CD4-positive, alpha-beta memory T cell (primary cell): ENCODE measurements around the gene GJB6. TPM values are rescaled to one million over a fixed set of nuclear protein-coding genes. Genes with fewer than 3 reads are reported as not detected.

Experiments used
- CTCF ChIA-PET: fragments of 350-600 bp; sonication (Branson Sonifier 250); formaldehyde crosslinking; loops from one replicate; lab custom pipeline; 2021; ENCODE audit warnings: inconsistent platforms; ENCODE audit not compliant: partially characterized antibody; lab: Charles Lee
- POLR2A ChIA-PET: fragments of 350-600 bp; sonication (Branson Sonifier 250); formaldehyde crosslinking; loops from one replicate; lab custom pipeline; 2021; ENCODE audit not compliant: partially characterized antibody; lab: Charles Lee
- DNase-seq, 5 donors: peaks; one replicate each; pipeline versions ENCODE4 v3.0.0 to v3.0.0-alpha.2; 2020 to 2022; ENCODE audit warnings: mixed read lengths in 1 of 5
- H3K27ac ChIP-seq: one replicate; pipeline ENCODE4 v1.7.0; 2013; ENCODE audit warnings: low read depth, low read length
- H3K27me3 ChIP-seq: 2 replicates; pipeline ENCODE4 v1.7.0; 2013; ENCODE audit warnings: mild to moderate bottlenecking, low read length, moderate library complexity; ENCODE audit not compliant: insufficient read depth
- H3K36me3 ChIP-seq: 2 replicates; pipeline ENCODE4 v1.7.0; 2013; ENCODE audit warnings: mild to moderate bottlenecking, low read length, moderate library complexity; ENCODE audit not compliant: insufficient read depth
- H3K4me1 ChIP-seq: 2 replicates; pipeline ENCODE4 v1.7.0; 2013; ENCODE audit warnings: mild to moderate bottlenecking, low read length, moderate library complexity; ENCODE audit not compliant: insufficient read depth
- H3K4me3 ChIP-seq, 2 donors: one replicate each; pipeline ENCODE4 v1.7.0; 2013; ENCODE audit warnings: low read length in 2 of 2, mild to moderate bottlenecking in 1 of 2
- H3K9me3 ChIP-seq, 2 donors: one replicate each; pipeline ENCODE4 v1.7.0; 2013; ENCODE audit warnings: low read length in 2 of 2, control low read depth in 1 of 2; ENCODE audit not compliant: control insufficient read depth in 1 of 2
- H3K27ac Mint-ChIP-seq, 7 donors: one replicate each; pipeline ENCODE4 v1.8.0; 2020 to 2021; ENCODE audit warnings: mixed read lengths in 7 of 7, mild to moderate bottlenecking in 6 of 7, inconsistent platforms in 3 of 7, moderate library complexity in 3 of 7
- H3K27me3 Mint-ChIP-seq, 2 donors: one replicate each; pipeline ENCODE4 v1.8.0; 2020 to 2021; ENCODE audit warnings: mixed read lengths in 2 of 2
- H3K36me3 Mint-ChIP-seq, 2 donors: one replicate each; pipeline ENCODE4 v1.8.0; 2020 to 2021; ENCODE audit warnings: mixed read lengths in 2 of 2, inconsistent platforms in 1 of 2, mild to moderate bottlenecking in 1 of 2
- H3K4me1 Mint-ChIP-seq, 4 donors: one replicate each; pipeline ENCODE4 v1.8.0; 2020 to 2021; ENCODE audit warnings: mixed read lengths in 4 of 4, mild to moderate bottlenecking in 1 of 4
- H3K4me3 Mint-ChIP-seq, 8 donors: one replicate each; pipeline ENCODE4 v1.8.0; 2020 to 2021; ENCODE audit warnings: mixed read lengths in 8 of 8, mild to moderate bottlenecking in 7 of 8, moderate library complexity in 6 of 8, inconsistent platforms in 3 of 8
- H3K9me3 Mint-ChIP-seq, 8 donors: one replicate each; pipeline ENCODE4 v1.8.0; 2020 to 2021; ENCODE audit warnings: mixed read lengths in 8 of 8, mild to moderate bottlenecking in 5 of 8, inconsistent platforms in 3 of 8, moderate library complexity in 1 of 8
- intact Hi-C: fragments of 100-400 bp; cut with micrococcal nuclease; formaldehyde crosslinking; loops from one replicate; pipeline ENCODE4 v1.15.1; 2023
- polyA plus RNA-seq, 2 donors: library from polyadenylated mRNA; unstranded; fragments of 300-500 nt; fragmentation: Illumina TruSeq; gene quantifications; one replicate each; pipeline ENCODE4 v1.2.3, GENCODE V29; 2021
- total RNA-seq, 2 experiments: library from RNA; stranded (reverse); gene quantifications; one replicate each; pipeline ENCODE4 v1.2.3, GENCODE V29; 2021

Gene GJB6
- total and polyA plus RNA-seq, 4 experiments from 2014 or later = 0.69 TPM; not detected in 3

DNA sequence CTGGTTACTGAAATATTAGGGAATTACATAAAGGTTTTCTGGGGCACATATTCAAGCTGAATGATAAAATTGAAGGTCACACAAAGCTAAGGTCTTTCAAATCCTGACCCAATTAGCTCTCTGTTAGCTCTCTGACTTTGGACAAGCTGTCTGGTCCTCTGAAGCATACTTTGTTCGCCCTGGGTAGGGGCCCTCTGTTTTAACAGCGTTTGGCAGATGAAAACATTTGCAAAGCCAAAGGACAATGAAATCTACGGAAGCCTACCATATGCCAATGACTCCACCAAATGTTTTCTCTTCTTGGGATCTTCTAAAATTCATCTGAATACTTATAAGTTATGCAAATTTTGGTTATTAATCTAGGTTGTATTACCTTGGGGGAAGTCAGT, 56.7 kb downstream of the GJB6 start:
- CTCF ChIA-PET = interaction anchor here (1.2 to 1.3 kb wide), 3 partner anchors 9 to 11 kb away, joined by 3 to 5 read pairs (median 3); no protein-coding TSS in a partner anchor
- H3K9me3 ChIP-seq = no peaks in the 10 kb centered on the region
- no peaks in the 10 kb centered on the region for H3K36me3 ChIP-seq
- no peak overlapping the region for H3K27ac ChIP-seq
- no peak overlapping the region for H3K4me3 Mint-ChIP-seq
- no peaks in the 10 kb centered on the region for H3K36me3 Mint-ChIP-seq
- H3K4me1 ChIP-seq = peaks cover 7% of the 10 kb centered on the region
- no peak overlapping the region for H3K4me3 ChIP-seq
- peaks cover 4 to 10% (median 7%) of the 10 kb centered on the region in 4 donors for H3K4me1 Mint-ChIP-seq
- peaks cover 54 to 65% of the 10 kb centered on the region in 2 donors for H3K27me3 Mint-ChIP-seq
- no peak for DNase-seq
- H3K27me3 ChIP-seq = peaks cover 15% of the 10 kb centered on the region
- intact Hi-C loops = no loop called here
- H3K27ac Mint-ChIP-seq = no peak overlapping the region
- no peaks in the 10 kb centered on the region for H3K9me3 Mint-ChIP-seq
- POLR2A ChIA-PET = no interaction called here

DNA sequence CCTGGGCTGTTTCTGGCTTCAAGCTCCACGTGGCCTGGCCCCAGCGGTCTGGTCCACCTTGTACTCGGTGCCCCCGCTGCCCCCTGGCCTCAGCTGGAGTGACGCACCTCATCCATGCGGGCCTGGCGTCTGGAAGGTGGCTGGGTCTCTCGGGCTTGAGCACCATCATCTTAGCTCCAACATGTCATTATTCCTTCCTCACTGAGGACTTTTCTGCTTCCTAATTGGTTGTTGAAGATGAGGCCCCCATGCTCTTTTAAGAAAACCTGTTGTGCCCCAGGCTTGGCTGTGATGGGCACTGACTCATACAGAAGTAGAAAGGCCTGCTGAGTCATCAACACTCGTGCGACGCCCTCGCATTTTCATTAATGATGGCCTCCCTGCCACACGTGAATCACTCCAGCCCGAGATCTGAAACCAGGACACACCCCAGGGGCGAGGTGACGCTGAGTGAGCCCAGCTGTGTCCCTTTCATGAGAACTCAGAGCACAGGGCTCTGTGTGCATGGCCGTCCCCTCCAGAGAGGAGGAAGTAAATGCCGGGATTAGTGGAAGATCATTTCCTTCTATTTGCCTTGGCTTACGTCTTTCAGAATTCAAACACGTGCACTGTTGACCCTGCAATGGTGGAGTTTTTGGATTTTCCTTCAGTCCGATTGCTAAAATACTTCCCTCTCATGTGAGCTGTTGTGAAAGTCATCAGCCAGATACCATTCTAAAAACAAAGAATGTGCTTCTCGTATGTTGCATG, 57.3 kb downstream of the GJB6 start:
- POLR2A ChIA-PET = no interaction called here
- Histone ChIP-seq H3K27me3 (peaks cover 12% of the 10 kb centered on the region), H3K36me3 (no peaks in the 10 kb centered on the region), H3K4me3 (no peak overlapping the region), H3K4me1 (peaks cover 7% of the 10 kb centered on the region), H3K9me3 (no peaks in the 10 kb centered on the region), H3K27ac (no peak overlapping the region)
- peak overlapping the region in 3 of 8 donors; percentile 24 to 62 (median 37) for H3K4me3 Mint-ChIP-seq
- H3K27me3 Mint-ChIP-seq = peaks cover 51 to 65% of the 10 kb centered on the region in 2 donors
- peaks cover 4 to 10% (median 7%) of the 10 kb centered on the region in 4 donors for H3K4me1 Mint-ChIP-seq
- H3K36me3 Mint-ChIP-seq = no peaks in the 10 kb centered on the region
- DNase-seq = peak in 1 of 5 donors; percentile 61
- intact Hi-C loops = no loop called here
- CTCF ChIA-PET = interaction anchor here (1.2 kb wide), 2 partner anchors 11 kb away, joined by 3 read pairs; no protein-coding TSS in a partner anchor
- no peaks in the 10 kb centered on the region for H3K9me3 Mint-ChIP-seq
- H3K27ac Mint-ChIP-seq = no peak overlapping the region

GRCh38 chr13:20173116-20173746, 58.9 kb downstream of the GJB6 start:
- ChIA-PET POLR2A (no interaction called here), CTCF (no interaction called here)
- intact Hi-C loops = no loop called here
- H3K27ac ChIP-seq = no peak overlapping the region
- Mint-ChIP-seq H3K36me3 (no peaks in the 10 kb centered on the region), H3K4me1 (peaks cover 4 to 10% (median 7%) of the 10 kb centered on the region in 4 donors), H3K9me3 (no peaks in the 10 kb centered on the region), H3K27me3 (peaks cover 48 to 66% of the 10 kb centered on the region in 2 donors), H3K4me3 (no peak overlapping the region), H3K27ac (peak overlapping the region in 1 of 7 donors; percentile 7)
- H3K36me3 ChIP-seq = no peaks in the 10 kb centered on the region
- no peaks in the 10 kb centered on the region for H3K9me3 ChIP-seq
- no peak overlapping the region for H3K4me3 ChIP-seq
- no peak for DNase-seq
- peaks cover 12% of the 10 kb centered on the region for H3K27me3 ChIP-seq
- H3K4me1 ChIP-seq = peaks cover 7% of the 10 kb centered on the region

Other genes starting within 250 kb of the GJB6 start
- gene GJA3, start 71.3 kb downstream of the GJB6 start, total RNA-seq = under 1 TPM in 1 of 2 experiments, not detected in 1; 0.09 TPM
- gene GJA3, start 71.3 kb downstream of the GJB6 start, polyA plus RNA-seq = not detected
- not detected for gene GJB2, start 39.4 kb downstream of the GJB6 start, total RNA-seq
- gene GJB2, start 39.4 kb downstream of the GJB6 start, polyA plus RNA-seq = not detected